Stimulated activated CD8-positive, alpha-beta memory T cell treated with anti-CD3 and anti-CD28 coated beads, Interleukin-12 subunit alpha, Interleukin-12 subunit beta, amount 100 ng/mL, for 4 hours (primary cell): ENCODE results near the gene NXPH4.

Source experiments
- DNase-seq: peaks from one replicate; pipeline ENCODE4 v3.0.0-alpha.2; 2020; ENCODE audit warnings: low read depth

Gene NXPH4

GRCh38 chr12:57183939-57184725 lies 32.5 kb upstream of the NXPH4 start:
- no peak for DNase-seq

DNA sequence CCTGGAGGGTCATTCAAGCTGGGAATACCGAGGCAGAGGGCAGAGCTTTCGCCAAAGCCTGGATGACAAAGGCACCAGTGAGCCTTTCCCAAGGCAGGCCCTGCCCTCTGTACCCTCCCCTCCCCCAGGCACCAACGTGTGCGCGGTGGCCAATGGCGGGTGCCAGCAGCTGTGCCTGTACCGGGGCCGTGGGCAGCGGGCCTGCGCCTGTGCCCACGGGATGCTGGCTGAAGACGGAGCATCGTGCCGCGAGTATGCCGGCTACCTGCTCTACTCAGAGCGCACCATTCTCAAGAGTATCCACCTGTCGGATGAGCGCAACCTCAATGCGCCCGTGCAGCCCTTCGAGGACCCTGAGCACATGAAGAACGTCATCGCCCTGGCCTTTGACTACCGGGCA lies 31.2 kb upstream of the NXPH4 start:
- DNase-seq: no peak

DNA sequence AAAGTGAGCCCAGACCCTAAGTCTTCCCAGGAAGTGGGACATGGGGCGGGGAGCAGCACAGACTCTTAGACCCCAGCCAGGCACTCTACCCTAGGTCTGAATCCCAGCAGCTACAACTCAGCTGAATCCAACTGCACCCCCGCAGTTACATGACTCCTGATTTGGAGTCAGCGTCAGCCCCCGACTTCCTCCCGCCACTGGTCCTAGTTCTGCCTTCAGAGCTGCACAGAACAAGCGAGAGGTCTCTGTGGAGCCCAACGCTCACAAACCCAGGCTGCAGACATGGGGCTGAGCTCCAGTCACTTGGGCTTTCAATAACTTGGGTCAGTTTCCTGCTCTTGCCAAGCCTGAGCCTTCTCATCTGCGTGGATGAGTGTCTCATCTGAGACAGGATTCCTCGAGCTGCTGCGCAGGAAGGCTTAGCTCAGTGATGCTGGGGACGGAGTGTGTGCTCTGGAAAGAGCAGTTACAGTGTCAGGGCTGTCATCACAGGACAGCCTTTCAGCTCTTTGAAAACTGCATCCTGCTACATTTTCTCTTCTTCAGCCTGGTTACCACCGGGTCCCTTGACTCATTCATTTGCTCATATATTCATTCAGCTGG lies 30.6 kb upstream of the NXPH4 start:
- no peak for DNase-seq

GRCh38 chr12:57187222-57188089 lies 29.1 kb upstream of the NXPH4 start:
- no peak for DNase-seq

GRCh38 chr12:57188090-57188425 lies 28.5 kb upstream of the NXPH4 start:
- DNase-seq: no peak

DNA sequence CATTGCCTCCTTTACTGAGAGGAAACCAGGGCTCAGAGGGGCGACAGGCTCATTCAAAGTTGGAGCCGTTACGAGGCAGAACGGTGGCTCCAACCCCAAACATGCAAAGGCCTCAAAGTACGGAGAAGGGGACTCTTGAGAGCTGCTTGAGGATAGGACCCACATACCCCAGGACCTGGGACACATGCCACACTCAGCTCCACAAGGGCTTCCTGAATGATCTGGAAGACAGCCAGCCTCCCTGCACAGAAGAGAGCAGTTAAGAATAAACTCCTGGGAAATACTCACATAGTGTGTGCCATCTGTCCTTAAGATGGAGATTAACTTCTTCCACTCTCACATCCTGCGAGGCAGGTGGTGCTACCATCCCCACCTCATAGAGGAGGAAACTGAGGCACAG lies 26.6 kb upstream of the NXPH4 start:
- DNase-seq: no peak

GRCh38 chr12:57190821-57191220 lies 25.8 kb upstream of the NXPH4 start:
- DNase-seq: no peak

GRCh38 chr12:57191410-57191809 lies 25.2 kb upstream of the NXPH4 start:
- DNase-seq: no peak

- no peak for DNase-seq
Observed at GRCh38 chr12:57192920-57193319, 23.7 kb upstream of the NXPH4 start.

DNA sequence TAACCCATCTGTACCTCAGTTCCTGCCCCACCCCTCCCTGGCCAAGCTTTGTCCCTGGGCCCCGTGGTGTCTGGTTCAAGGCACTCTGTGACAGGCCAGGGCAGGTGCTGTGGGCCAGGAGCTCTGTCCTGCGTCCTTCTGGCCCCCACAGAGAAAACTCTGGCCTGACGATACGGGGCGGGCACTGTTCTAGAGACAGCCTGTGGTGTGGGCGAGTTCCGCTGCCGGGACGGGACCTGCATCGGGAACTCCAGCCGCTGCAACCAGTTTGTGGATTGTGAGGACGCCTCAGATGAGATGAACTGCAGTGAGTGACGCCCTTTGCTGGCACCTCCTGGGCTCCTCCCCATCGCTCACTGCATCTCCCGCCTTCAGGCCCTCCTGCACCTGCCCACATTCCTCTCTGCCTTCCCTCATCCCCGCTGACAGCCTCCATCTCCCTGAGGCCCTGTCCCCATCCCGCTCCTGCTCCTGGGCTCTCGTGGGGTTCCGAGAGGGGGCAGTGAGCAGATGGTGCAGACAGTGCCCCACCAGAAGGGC lies 22.8 kb upstream of the NXPH4 start:
- DNase-seq: no peak

GRCh38 chr12:57194253-57194652 lies 22.3 kb upstream of the NXPH4 start:
- no peak for DNase-seq

- no peak for DNase-seq
Observed at GRCh38 chr12:57195186-57195585, 21.4 kb upstream of the NXPH4 start.

GRCh38 chr12:57195611-57196371 lies 20.8 kb upstream of the NXPH4 start:
- DNase-seq: no peak

- no peak for DNase-seq
Observed at GRCh38 chr12:57196439-57196838, 20.2 kb upstream of the NXPH4 start.

DNA sequence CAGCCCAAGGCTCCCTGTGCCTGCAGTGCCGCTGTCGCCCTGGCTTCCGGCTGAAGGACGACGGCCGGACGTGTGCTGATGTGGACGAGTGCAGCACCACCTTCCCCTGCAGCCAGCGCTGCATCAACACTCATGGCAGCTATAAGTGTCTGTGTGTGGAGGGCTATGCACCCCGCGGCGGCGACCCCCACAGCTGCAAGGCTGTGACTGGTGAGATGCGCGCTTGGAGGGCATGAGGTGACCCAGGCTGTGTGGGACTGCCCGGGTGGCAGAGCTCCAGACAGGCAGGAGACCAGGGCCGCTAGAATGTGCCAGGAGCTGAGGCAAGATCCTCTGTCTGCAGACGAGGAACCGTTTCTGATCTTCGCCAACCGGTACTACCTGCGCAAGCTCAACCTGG lies 19.6 kb upstream of the NXPH4 start:
- no peak for DNase-seq

DNA sequence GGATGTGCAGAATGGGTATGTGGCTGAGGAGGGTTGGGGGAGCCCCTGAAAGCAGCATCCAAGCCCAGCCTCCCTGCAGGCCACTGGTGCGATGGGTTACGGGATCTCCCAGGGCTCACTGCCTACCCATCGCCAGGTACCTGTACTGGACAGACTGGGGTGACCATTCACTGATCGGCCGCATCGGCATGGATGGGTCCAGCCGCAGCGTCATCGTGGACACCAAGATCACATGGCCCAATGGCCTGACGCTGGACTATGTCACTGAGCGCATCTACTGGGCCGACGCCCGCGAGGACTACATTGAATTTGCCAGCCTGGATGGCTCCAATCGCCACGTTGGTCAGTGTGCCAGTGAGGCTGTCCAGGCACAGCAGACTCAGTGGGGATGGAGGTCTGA lies 18.3 kb upstream of the NXPH4 start:
- no peak for DNase-seq

DNA sequence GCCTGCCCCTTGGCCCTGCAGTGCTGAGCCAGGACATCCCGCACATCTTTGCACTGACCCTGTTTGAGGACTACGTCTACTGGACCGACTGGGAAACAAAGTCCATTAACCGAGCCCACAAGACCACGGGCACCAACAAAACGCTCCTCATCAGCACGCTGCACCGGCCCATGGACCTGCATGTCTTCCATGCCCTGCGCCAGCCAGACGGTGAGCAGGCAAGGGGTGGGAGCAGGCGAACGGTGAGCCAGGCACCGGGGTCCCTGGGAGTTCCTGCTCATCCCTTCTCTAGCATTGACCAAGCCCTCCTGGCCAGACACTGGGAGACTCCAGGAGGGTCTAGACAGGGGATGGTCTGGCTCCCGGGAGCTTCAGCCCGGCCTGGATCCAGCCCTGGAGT lies 17.4 kb upstream of the NXPH4 start:
- no peak for DNase-seq

- DNase-seq: no peak
Observed at GRCh38 chr12:57200497-57200896, 16.1 kb upstream of the NXPH4 start.

GRCh38 chr12:57201219-57201618 lies 15.4 kb upstream of the NXPH4 start:
- DNase-seq: no peak

DNA sequence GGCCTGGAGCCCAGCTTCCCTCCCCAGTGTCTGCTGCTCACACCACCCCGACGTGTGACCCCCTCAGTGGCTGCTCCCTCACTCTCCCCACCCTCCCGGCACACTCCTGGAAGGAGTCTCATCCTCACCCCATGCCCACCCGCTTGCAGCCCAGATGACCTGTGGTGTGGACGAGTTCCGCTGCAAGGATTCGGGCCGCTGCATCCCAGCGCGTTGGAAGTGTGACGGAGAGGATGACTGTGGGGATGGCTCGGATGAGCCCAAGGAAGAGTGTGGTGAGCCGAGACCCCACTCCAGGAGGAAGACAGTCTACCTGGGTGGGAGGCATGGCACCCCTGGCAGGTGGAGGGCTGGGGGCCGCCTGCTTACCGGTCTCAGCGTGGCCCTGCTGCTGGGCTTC lies 15.0 kb upstream of the NXPH4 start:
- DNase-seq: no peak

- DNase-seq: no peak
Observed at GRCh38 chr12:57202321-57202720, 14.3 kb upstream of the NXPH4 start.

- no peak for DNase-seq
Observed at GRCh38 chr12:57203201-57203600, 13.4 kb upstream of the NXPH4 start.
